NCI-H1930 (cell line): Measurements from ENCODE around the gene ZFY.

ENCODE experiments used
- DNase-seq, 2 experiments: peaks; one replicate each; lab custom pipeline; 2025; lab: John Stamatoyannopoulos, UW

The ZFY gene

GRCh38 chrY:2934861-2935715 is at the start of gene ZFY:
ZFY (plus strand) TSS chrY:2935381; CDS start chrY:2953937, 18,556 bp downstream.
- DNase-seq: no peak

GRCh38 chrY:2885880-2886279 is 49.3 kb upstream of the ZFY start:
- no peak for DNase-seq

GRCh38 chrY:2887386-2887785 is 47.8 kb upstream of the ZFY start:
- no peak for DNase-seq

- DNase-seq: no peak
Observed at GRCh38 chrY:2887955-2888354, 47.2 kb upstream of the ZFY start.

- DNase-seq: no peak
Observed at GRCh38 chrY:2893471-2893870, 41.7 kb upstream of the ZFY start.

- no peak for DNase-seq
Observed at GRCh38 chrY:2896050-2896449, 39.1 kb upstream of the ZFY start.

GRCh38 chrY:2907356-2907755 is 27.8 kb upstream of the ZFY start:
- no peak for DNase-seq

- no peak for DNase-seq
Observed at GRCh38 chrY:2913066-2913815, 21.9 kb upstream of the ZFY start.

- DNase-seq: no peak
Observed at GRCh38 chrY:2934078-2934477, 1.1 kb upstream of the ZFY start.

GRCh38 chrY:2935716-2936435 is 695 bp downstream of the ZFY start:
- DNase-seq: no peak

- DNase-seq: no peak
Observed at GRCh38 chrY:2936436-2936750, 1.2 kb downstream of the ZFY start.

- no peak for DNase-seq
Observed at GRCh38 chrY:2937149-2937548, 2.0 kb downstream of the ZFY start.

- DNase-seq: no peak
Observed at GRCh38 chrY:2949590-2950252, 14.5 kb downstream of the ZFY start.

- DNase-seq: no peak
Observed at GRCh38 chrY:2950655-2951054, 15.5 kb downstream of the ZFY start.

GRCh38 chrY:2952912-2953311 is 17.7 kb downstream of the ZFY start:
- DNase-seq: no peak

GRCh38 chrY:2954735-2955134 is 19.6 kb downstream of the ZFY start:
- DNase-seq: no peak

- no peak for DNase-seq
Observed at GRCh38 chrY:2955561-2955960, 20.4 kb downstream of the ZFY start.

GRCh38 chrY:2962061-2962460 is 26.9 kb downstream of the ZFY start:
- no peak for DNase-seq

GRCh38 chrY:2964814-2965213 is 29.6 kb downstream of the ZFY start:
- DNase-seq: no peak

GRCh38 chrY:2965629-2966028 is 30.4 kb downstream of the ZFY start:
- no peak for DNase-seq

GRCh38 chrY:2969561-2969960 is 34.4 kb downstream of the ZFY start:
- no peak for DNase-seq

- DNase-seq: no peak
Observed at GRCh38 chrY:2972708-2973107, 37.5 kb downstream of the ZFY start.
